Endothelial cell of umbilical vein (primary cell): Measurements from ENCODE around the gene ASTN1. TPM values are rescaled to one million over a fixed set of nuclear protein-coding genes. Genes with fewer than 3 reads are reported as not detected.

Source experiments
- BruUV-seq: library from RNA; stranded (reverse); fragments of 400-500 nt; replicated peaks from 2 replicates; lab custom pipeline; 2021; lab: Mats Ljungman, UMichigan
- CTCF ChIA-PET: fragments of 300-600, 350-600 bp; sonication (Branson Sonifier 250); formaldehyde crosslinking; loops from one replicate; lab custom pipeline; 2021; ENCODE audit warnings: antibody characterized with exemption, inconsistent platforms; lab: Charles Lee
- POLR2A ChIA-PET: fragments of 300-600, 350-600 bp; sonication (Branson Sonifier 250); formaldehyde crosslinking; loops from one replicate; lab custom pipeline; 2021; ENCODE audit warnings: antibody characterized with exemption, inconsistent platforms; lab: Charles Lee
- DNase-seq: peaks from one replicate; pipeline ENCODE4 v3.0.0-alpha.2; 2011; ENCODE audit warnings: low read depth, low spot score
- FAIRE-seq: peaks from 2 replicates; lab custom pipeline; 2011; peaks lifted over from hg19 to GRCh38; lab: Jason Lieb, UNC
- H2AFZ ChIP-seq: 2 replicates; pipeline ENCODE4 v1.6.0; 2012; ENCODE audit warnings: low read depth, low read length, control low read depth, inconsistent platforms
- H3K27ac ChIP-seq: 2 replicates; pipeline ENCODE4 v1.5.1; 2011; ENCODE audit warnings: low read depth, mild to moderate bottlenecking, control low read depth, low read length, moderate library complexity; ENCODE audit not compliant: insufficient read depth
- H3K27me3 ChIP-seq, 2 experiments: 2 replicates each; pipeline versions ENCODE4 v1.6.0 to v1.6.1; 2011; ENCODE audit warnings: low read length in 2 of 2, mixed read lengths in 1 of 2; ENCODE audit not compliant: control insufficient read depth in 2 of 2, insufficient read depth in 2 of 2
- H3K36me3 ChIP-seq, 2 experiments: 2 replicates in 1 of 2; 3 replicates in 1 of 2; pipeline ENCODE4 v1.5.1; 2011; ENCODE audit warnings: low read length in 2 of 2, mild to moderate bottlenecking in 1 of 2, moderate library complexity in 1 of 2; ENCODE audit not compliant: control insufficient read depth in 2 of 2, insufficient read depth in 2 of 2; ENCODE audit errors: extremely low read depth in 1 of 2
- H3K4me1 ChIP-seq: 3 replicates; pipeline ENCODE4 v1.5.1; 2011; ENCODE audit warnings: mild to moderate bottlenecking, low read length; ENCODE audit not compliant: control insufficient read depth, insufficient read depth; ENCODE audit errors: extremely low read depth
- H3K4me2 ChIP-seq: 2 replicates; pipeline ENCODE4 v1.6.1; 2011; ENCODE audit warnings: low read length, control low read depth, mixed read lengths; ENCODE audit not compliant: insufficient read depth
- H3K4me3 ChIP-seq, 3 experiments: fragments of 200-600 bp in 1 of 3; sonication (generic), shearing (Covaris generic) in 1 of 3; replicated peaks in 1 of 3; 2 replicates each; pipeline ENCODE4 v1.5.1; 2011 to 2016; ENCODE audit warnings: control low read depth in 3 of 3, low read length in 3 of 3, mild to moderate bottlenecking in 2 of 3, inconsistent platforms in 1 of 3, low read depth in 1 of 3, moderate library complexity in 1 of 3; ENCODE audit not compliant: insufficient read depth in 1 of 3
- H3K79me2 ChIP-seq: 2 replicates; pipeline ENCODE4 v1.6.0; 2012; ENCODE audit warnings: low read length, inconsistent platforms; ENCODE audit not compliant: control insufficient read depth, insufficient read depth
- H3K9ac ChIP-seq: replicated peaks from 2 replicates; pipeline ENCODE3; 2011; ENCODE audit warnings: low read length, control low read depth; ENCODE audit not compliant: insufficient read depth; ENCODE audit errors: extremely low read depth
- H3K9me1 ChIP-seq: replicated peaks from 3 replicates; pipeline ENCODE4 v1.6.0; 2011; ENCODE audit warnings: mild to moderate bottlenecking, low read length; ENCODE audit not compliant: control insufficient read depth, insufficient read depth; ENCODE audit errors: extremely low read depth
- H3K9me3 ChIP-seq: replicated peaks from 2 replicates; pipeline ENCODE4 v1.5.1; 2012; ENCODE audit warnings: low read length, inconsistent platforms; ENCODE audit not compliant: control insufficient read depth, insufficient read depth
- H4K20me1 ChIP-seq: replicated peaks from 2 replicates; pipeline ENCODE3; 2011; ENCODE audit warnings: mild to moderate bottlenecking, low read length; ENCODE audit not compliant: control insufficient read depth, insufficient read depth; ENCODE audit errors: extremely low read depth
- GATA2 ChIP-seq: IDR thresholded peaks from 2 replicates; pipeline ENCODE4 v1.7.0; 2011; ENCODE audit warnings: low read depth, mild to moderate bottlenecking, moderate library complexity, mixed read lengths, low read length; ENCODE audit not compliant: insufficient read length, insufficient read depth
- MYC ChIP-seq: IDR thresholded peaks from one replicate; pipeline ENCODE4 v1.6.1; 2011; ENCODE audit warnings: mild to moderate bottlenecking, low read depth, low read length
- POLR2AphosphoS5 ChIP-seq: IDR thresholded peaks from 2 replicates; pipeline ENCODE4 v1.6.1; 2012; ENCODE audit warnings: low read depth, mild to moderate bottlenecking, control low read depth, low read length, moderate library complexity; ENCODE audit not compliant: insufficient read depth
- dilution Hi-C: fragments of 300-500 bp; cut with MboI; formaldehyde crosslinking; loops from one replicate; pipeline ENCODE4 v1.15.0; 2019; ENCODE audit warnings: low sequenced_read_pairs; ENCODE audit not compliant: extremely low pct_ligation_motif_present
- intact Hi-C: fragments of 100-400 bp; cut with micrococcal nuclease; formaldehyde crosslinking; loops from one replicate; pipeline ENCODE4 v1.10.0; 2022
- polyA plus RNA-seq, 4 experiments: library from polyadenylated mRNA; depleted of rRNA in 3 of 4; stranded (reverse) in 3 of 4; unstranded in 1 of 4; fragments of >200 nt; gene quantifications; 2 replicates each; pipeline versions ENCODE4 v1.2.1 to v1.2.3, GENCODE V29; 2011 to 2012; ENCODE audit warnings: missing spikeins in 1 of 4
- total RNA-seq: library from RNA; stranded (reverse); gene quantifications from 2 replicates; pipeline ENCODE4 v1.2.3, GENCODE V29; 2021
- TF ChIP-seq, protein P1 (sequence below), 2 donors: IDR thresholded peaks; 1 replicate in 1 of 2; 2 replicates in 1 of 2; pipeline ENCODE4 v1.5.1; 2011; ENCODE audit warnings: low read length in 2 of 2, mild to moderate bottlenecking in 2 of 2, moderate library complexity in 2 of 2, control low read depth in 1 of 2, inconsistent platforms in 1 of 2, low read depth in 1 of 2; ENCODE audit not compliant: insufficient read depth in 1 of 2; ENCODE audit errors: extremely low read depth in 1 of 2

Gene ASTN1
- total and polyA plus RNA-seq, 2 donors (not counting 3 experiments of a cell fraction or from before 2014, with no cell fraction given) = 0.04 TPM; not detected in 1

DNA sequence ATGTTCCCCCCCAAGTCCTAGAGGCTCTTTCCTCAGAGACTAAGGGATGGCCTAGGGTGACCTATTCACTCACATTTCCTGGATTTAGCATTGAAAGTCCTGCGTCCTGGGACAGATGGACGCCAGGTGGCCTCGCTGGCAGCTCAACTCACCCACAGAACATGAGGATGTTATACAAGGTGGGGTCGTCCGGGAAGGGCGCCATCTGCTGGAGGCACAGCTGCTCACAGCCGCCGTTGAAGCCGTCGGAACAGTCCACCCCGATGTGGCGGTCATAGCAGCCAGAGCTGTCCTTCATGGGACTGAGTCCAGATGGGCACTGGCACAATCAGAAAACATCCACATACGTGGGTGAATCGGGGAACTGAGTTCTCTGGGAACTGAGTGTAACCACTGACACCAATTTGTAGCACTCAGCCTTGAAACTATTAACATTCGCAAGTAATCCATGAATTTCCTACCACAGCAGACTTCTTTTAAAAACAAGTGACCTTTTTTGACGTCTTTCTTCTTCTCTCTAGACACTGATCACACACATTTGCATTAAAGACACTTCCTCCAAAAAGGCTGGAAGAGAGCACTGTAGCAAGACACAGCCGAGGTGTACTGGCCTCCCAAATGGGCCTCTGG lies 215.4 kb downstream of the ASTN1 start:
- ChIA-PET POLR2A (no interaction called here), CTCF (no interaction called here)
- Histone ChIP-seq H3K27ac (no peak overlapping the region), H3K27me3 (no peaks in the 10 kb centered on the region), H3K9ac (no peak overlapping the region), H3K4me2 (no peak overlapping the region), H2AFZ (no peak overlapping the region), H3K4me1 (no peaks in the 10 kb centered on the region), H3K79me2 (no peaks in the 10 kb centered on the region), H3K9me3 (no peaks in the 10 kb centered on the region), H3K9me1 (no peaks in the 10 kb centered on the region), H3K4me3 (no peak overlapping the region), H4K20me1 (no peaks in the 10 kb centered on the region), H3K36me3 (no peaks in the 10 kb centered on the region)
- dilution Hi-C loops (no loop called here), intact Hi-C loops (loop anchor here (1.0 kb wide), 1 partner anchor 997 kb away; no protein-coding TSS in a partner anchor)
- peak; percentile 2 for DNase-seq
- no TSS peak for BruUV-seq
- no peak for FAIRE-seq
- no peak for TF ChIP-seq GATA2
- TF ChIP-seq, protein P1, sequence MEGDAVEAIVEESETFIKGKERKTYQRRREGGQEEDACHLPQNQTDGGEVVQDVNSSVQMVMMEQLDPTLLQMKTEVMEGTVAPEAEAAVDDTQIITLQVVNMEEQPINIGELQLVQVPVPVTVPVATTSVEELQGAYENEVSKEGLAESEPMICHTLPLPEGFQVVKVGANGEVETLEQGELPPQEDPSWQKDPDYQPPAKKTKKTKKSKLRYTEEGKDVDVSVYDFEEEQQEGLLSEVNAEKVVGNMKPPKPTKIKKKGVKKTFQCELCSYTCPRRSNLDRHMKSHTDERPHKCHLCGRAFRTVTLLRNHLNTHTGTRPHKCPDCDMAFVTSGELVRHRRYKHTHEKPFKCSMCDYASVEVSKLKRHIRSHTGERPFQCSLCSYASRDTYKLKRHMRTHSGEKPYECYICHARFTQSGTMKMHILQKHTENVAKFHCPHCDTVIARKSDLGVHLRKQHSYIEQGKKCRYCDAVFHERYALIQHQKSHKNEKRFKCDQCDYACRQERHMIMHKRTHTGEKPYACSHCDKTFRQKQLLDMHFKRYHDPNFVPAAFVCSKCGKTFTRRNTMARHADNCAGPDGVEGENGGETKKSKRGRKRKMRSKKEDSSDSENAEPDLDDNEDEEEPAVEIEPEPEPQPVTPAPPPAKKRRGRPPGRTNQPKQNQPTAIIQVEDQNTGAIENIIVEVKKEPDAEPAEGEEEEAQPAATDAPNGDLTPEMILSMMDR (IDR thresholded peaks at IDR 0.05; ENCODE audit: extremely low read depth in 1 of 2, insufficient read depth in 1 of 2, low read depth in 1 of 2, low read length in 2 of 2) = peak; percentile 28 to 42

DNA sequence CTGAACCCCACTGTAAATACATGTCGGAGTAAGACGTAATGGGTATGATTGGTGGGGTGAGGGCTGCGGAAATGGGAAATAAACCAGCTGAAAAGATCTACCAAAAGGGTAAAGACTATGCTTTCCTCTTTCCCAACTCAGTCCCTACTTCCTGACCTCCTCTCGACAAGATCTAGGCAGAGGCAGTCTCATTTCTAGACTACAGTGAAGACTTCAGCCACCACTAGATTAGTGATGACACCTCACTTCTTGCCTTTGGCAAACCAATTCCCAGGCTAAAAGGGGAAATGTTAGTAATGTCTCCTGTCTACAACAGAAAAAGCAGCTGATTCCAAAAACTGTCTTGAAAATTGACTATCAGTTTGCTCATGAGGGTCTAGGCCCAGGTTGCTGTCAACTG lies 219.9 kb downstream of the ASTN1 start:
- no peaks in the 10 kb centered on the region for H3K79me2 ChIP-seq
- DNase-seq = no peak
- H3K27ac ChIP-seq = no peak overlapping the region
- intact Hi-C loops = no loop called here
- H3K4me1 ChIP-seq = no peaks in the 10 kb centered on the region
- no peak for TF ChIP-seq POLR2AphosphoS5
- no peak for TF ChIP-seq MYC
- no peak for FAIRE-seq
- dilution Hi-C loops = no loop called here
- ChIA-PET POLR2A (no interaction called here), CTCF (no interaction called here)
- no TSS peak for BruUV-seq
- no peaks in the 10 kb centered on the region for H3K27me3 ChIP-seq
- no peaks in the 10 kb centered on the region for H4K20me1 ChIP-seq
- no peaks in the 10 kb centered on the region for H3K9me3 ChIP-seq
- no peak overlapping the region for H3K4me3 ChIP-seq
- no peaks in the 10 kb centered on the region for H3K9me1 ChIP-seq
- H2AFZ ChIP-seq = no peak overlapping the region
- no peaks in the 10 kb centered on the region for H3K36me3 ChIP-seq
- no peak overlapping the region for H3K4me2 ChIP-seq
- no peak overlapping the region for H3K9ac ChIP-seq
